Mesothelial cell of epicardium (in vitro differentiated cells): ENCODE results near the gene PNKP. TPM values are rescaled to one million over a fixed set of nuclear protein-coding genes. Genes with fewer than 3 reads are reported as not detected.

ENCODE experiments used
- DNase-seq, 2 experiments: peaks; one replicate each; pipeline ENCODE4 v3.0.0; 2021; ENCODE audit warnings: low spot score in 2 of 2; ENCODE audit not compliant: unreplicated experiment in 2 of 2
- H3K27ac Mint-ChIP-seq: 2 replicates; pipeline ENCODE4 v1.8.0; 2021; ENCODE audit warnings: mixed read lengths
- H3K27me3 Mint-ChIP-seq: 2 replicates; pipeline ENCODE4 v1.8.0; 2021; ENCODE audit warnings: low read depth, mixed read lengths
- H3K36me3 Mint-ChIP-seq: 2 replicates; pipeline ENCODE4 v1.8.0; 2021; ENCODE audit warnings: mixed read lengths
- H3K4me1 Mint-ChIP-seq: 2 replicates; pipeline ENCODE4 v1.8.0; 2021; ENCODE audit warnings: mixed read lengths
- H3K4me3 Mint-ChIP-seq: 2 replicates; pipeline ENCODE4 v1.8.0; 2021; ENCODE audit warnings: mild to moderate bottlenecking, moderate library complexity, mixed read lengths
- H3K9me3 Mint-ChIP-seq: 2 replicates; pipeline ENCODE4 v1.8.0; 2021; ENCODE audit warnings: mixed read lengths
- CTCF ChIP-seq: fragments of 200-600 bp; sonication (generic); IDR thresholded peaks from one replicate; pipeline ENCODE4 v1.5.0; 2021; ENCODE audit warnings: antibody characterized with exemption; ENCODE audit not compliant: unreplicated experiment
- total RNA-seq: library from RNA; stranded (reverse); gene quantifications from 3 replicates; pipeline ENCODE4 v1.2.1, GENCODE V29; 2021

Gene PNKP
- total RNA-seq, 1 donor from 2014 or later = 103 TPM

GRCh38 chr19:49837425-49837824, 30.0 kb downstream of the PNKP start:
- Mint-ChIP-seq H3K27me3 (no peaks in the 10 kb centered on the region), H3K4me1 (no peaks in the 10 kb centered on the region), H3K27ac (no peak overlapping the region), H3K36me3 (peaks cover 45% of the 10 kb centered on the region), H3K9me3 (no peaks in the 10 kb centered on the region), H3K4me3 (no peak overlapping the region)
- DNase-seq = no peak
- no peak for TF ChIP-seq CTCF

GRCh38 chr19:49837009-49837310, 30.4 kb downstream of the PNKP start:
- H3K27me3 Mint-ChIP-seq = no peaks in the 10 kb centered on the region
- no peak overlapping the region for H3K4me3 Mint-ChIP-seq
- no peaks in the 10 kb centered on the region for H3K4me1 Mint-ChIP-seq
- no peaks in the 10 kb centered on the region for H3K9me3 Mint-ChIP-seq
- no peak for TF ChIP-seq CTCF
- H3K36me3 Mint-ChIP-seq = peaks cover 47% of the 10 kb centered on the region
- no peak overlapping the region for H3K27ac Mint-ChIP-seq
- DNase-seq = no peak

- no peaks in the 10 kb centered on the region for H3K4me1 Mint-ChIP-seq
- no peak for DNase-seq
- H3K4me3 Mint-ChIP-seq = no peak overlapping the region
- H3K36me3 Mint-ChIP-seq = peaks cover 47% of the 10 kb centered on the region
- H3K27ac Mint-ChIP-seq = no peak overlapping the region
- H3K27me3 Mint-ChIP-seq = no peaks in the 10 kb centered on the region
- TF ChIP-seq CTCF = no peak
- no peaks in the 10 kb centered on the region for H3K9me3 Mint-ChIP-seq
Observed at GRCh38 chr19:49836176-49837008, 31.0 kb downstream of the PNKP start.

- Mint-ChIP-seq H3K36me3 (peaks cover 44% of the 10 kb centered on the region), H3K27me3 (no peaks in the 10 kb centered on the region), H3K4me3 (no peak overlapping the region), H3K4me1 (no peaks in the 10 kb centered on the region), H3K27ac (no peak overlapping the region), H3K9me3 (no peaks in the 10 kb centered on the region)
- DNase-seq = no peak
- TF ChIP-seq CTCF = no peak
Observed at GRCh38 chr19:49835562-49835961, 31.8 kb downstream of the PNKP start.

GRCh38 chr19:49833599-49833998, 33.8 kb downstream of the PNKP start:
- TF ChIP-seq CTCF = no peak
- no peak for DNase-seq
- Mint-ChIP-seq H3K36me3 (peaks cover 26% of the 10 kb centered on the region), H3K9me3 (no peaks in the 10 kb centered on the region), H3K27ac (no peak overlapping the region), H3K27me3 (no peaks in the 10 kb centered on the region), H3K4me1 (no peaks in the 10 kb centered on the region), H3K4me3 (no peak overlapping the region)
